DND-41 (cell line): ENCODE data around the gene ANKRD55.

Source experiments
- ATAC-seq: fragments of 200-7000 bp; cut with Tn5 transposase; 3 replicates; pipeline ENCODE4 v1.9.1; 2021; ENCODE audit warnings: low read depth; ENCODE audit not compliant: insufficient read depth
- DNase-seq: peaks from one replicate; pipeline ENCODE4 v3.0.0-alpha.2; 2020
- H2AFZ ChIP-seq: 2 replicates; pipeline ENCODE4 v1.6.0; 2012; ENCODE audit warnings: low read depth, low read length
- H3K27ac ChIP-seq: 2 replicates; pipeline ENCODE4 v1.5.1; 2012; ENCODE audit warnings: low read length, inconsistent platforms
- H3K27me3 ChIP-seq: fragments of 200-600 bp; sonication (generic); 2 replicates; pipeline ENCODE4 v1.6.0; 2012; ENCODE audit warnings: low read length, mild to moderate bottlenecking, inconsistent platforms; ENCODE audit not compliant: insufficient read depth, poor library complexity
- H3K36me3 ChIP-seq: 2 replicates; pipeline ENCODE4 v1.5.1; 2012; ENCODE audit warnings: low read length, inconsistent platforms; ENCODE audit not compliant: insufficient read depth
- H3K4me1 ChIP-seq: 2 replicates; pipeline ENCODE4 v1.5.1; 2012; ENCODE audit warnings: mild to moderate bottlenecking, low read length; ENCODE audit not compliant: insufficient read depth
- H3K4me2 ChIP-seq: 2 replicates; pipeline ENCODE4 v1.6.0; 2012; ENCODE audit warnings: mild to moderate bottlenecking, moderate library complexity, low read length, inconsistent platforms; ENCODE audit not compliant: insufficient read depth
- H3K4me3 ChIP-seq, 2 experiments: fragments of 200-600 bp in 1 of 2; shearing (Covaris generic) in 1 of 2; 2 replicates each; pipeline ENCODE4 v1.5.1; 2012 to 2016; ENCODE audit warnings: inconsistent platforms in 2 of 2, low read length in 2 of 2, mild to moderate bottlenecking in 2 of 2, low read depth in 1 of 2, moderate library complexity in 1 of 2
- H3K79me2 ChIP-seq: 2 replicates; pipeline ENCODE4 v1.6.0; 2012; ENCODE audit warnings: low read length, inconsistent platforms; ENCODE audit not compliant: insufficient read depth
- H3K9ac ChIP-seq: 2 replicates; pipeline ENCODE4 v1.6.0; 2012; ENCODE audit warnings: low read depth, mild to moderate bottlenecking, inconsistent platforms, low read length, moderate library complexity
- H3K9me3 ChIP-seq: 2 replicates; pipeline ENCODE4 v1.5.1; 2012; ENCODE audit warnings: low read length, moderate library complexity, mild to moderate bottlenecking, inconsistent platforms; ENCODE audit not compliant: insufficient read depth, severe bottlenecking
- H4K20me1 ChIP-seq: 2 replicates; pipeline ENCODE4 v1.6.0; 2012; ENCODE audit warnings: low read length; ENCODE audit not compliant: insufficient read depth
- CTCF ChIP-seq: IDR thresholded peaks from 2 replicates; pipeline ENCODE4 v1.5.1; 2012; ENCODE audit warnings: borderline replicate concordance, low read length, moderate library complexity, mild to moderate bottlenecking; ENCODE audit not compliant: poor library complexity, severe bottlenecking; ENCODE audit errors: extremely low read depth
- EZH2 ChIP-seq: IDR thresholded peaks from 3 replicates; pipeline ENCODE4 v1.6.1; 2012; ENCODE audit warnings: borderline replicate concordance, low read depth, mild to moderate bottlenecking, moderate library complexity, low read length, inconsistent platforms; ENCODE audit not compliant: severe bottlenecking

The ANKRD55 gene

GRCh38 chr5:56233230-56233629, at the start of gene ANKRD55:
ANKRD55 (minus strand) TSS chr5:56233330; CDS start chr5:56232913, 417 bp downstream.
- no peaks in the 10 kb centered on the region for H3K36me3 ChIP-seq
- H4K20me1 ChIP-seq, result no peaks in the 10 kb centered on the region
- no peaks in the 10 kb centered on the region for H3K4me1 ChIP-seq
- H2AFZ ChIP-seq, result no peak within 1 kb of the TSS
- H3K4me2 ChIP-seq, result no peak within 1 kb of the TSS
- no peaks in the 10 kb centered on the region for H3K79me2 ChIP-seq
- ATAC-seq (no peak), DNase-seq (no peak)
- no peak within 1 kb of the TSS for H3K9ac ChIP-seq
- peaks cover 9% of the 10 kb centered on the region for H3K27me3 ChIP-seq
- TF ChIP-seq CTCF (no peak), EZH2 (no peak)
- no peak within 1 kb of the TSS for H3K4me3 ChIP-seq
- no peaks in the 10 kb centered on the region for H3K9me3 ChIP-seq
- no peak within 1 kb of the TSS for H3K27ac ChIP-seq

- Histone ChIP-seq H3K27ac (no peak overlapping the region), H3K9me3 (no peaks in the 10 kb centered on the region), H2AFZ (no peak overlapping the region)
These were observed 49.1 kb upstream of the ANKRD55 start for GRCh38 chr5:56282216-56282615.

GRCh38 chr5:56281489-56282165, 48.5 kb upstream of the ANKRD55 start:
- TF ChIP-seq CTCF (no peak), EZH2 (no peak)
- H3K36me3 ChIP-seq, result no peaks in the 10 kb centered on the region

More at GRCh38 chr5:56282216-56282615, 49.1 kb upstream of the ANKRD55 start:
- ATAC-seq, result no peak
- H3K4me2 ChIP-seq, result no peak overlapping the region
- no peaks in the 10 kb centered on the region for H3K4me1 ChIP-seq
- H3K9ac ChIP-seq, result no peak overlapping the region
- no peak for DNase-seq
- no peak for TF ChIP-seq CTCF
- no peak for TF ChIP-seq EZH2
- H4K20me1 ChIP-seq, result no peaks in the 10 kb centered on the region
- H3K4me3 ChIP-seq, result no peak overlapping the region
- H3K27me3 ChIP-seq, result no peaks in the 10 kb centered on the region
- H3K79me2 ChIP-seq, result no peaks in the 10 kb centered on the region
- H3K36me3 ChIP-seq, result no peaks in the 10 kb centered on the region

More at GRCh38 chr5:56281489-56282165, 48.5 kb upstream of the ANKRD55 start:
- no peak overlapping the region for H3K4me2 ChIP-seq
- H2AFZ ChIP-seq, result no peak overlapping the region
- no peaks in the 10 kb centered on the region for H3K79me2 ChIP-seq
- no peak overlapping the region for H3K4me3 ChIP-seq
- H3K27ac ChIP-seq, result no peak overlapping the region
- H3K27me3 ChIP-seq, result no peaks in the 10 kb centered on the region
- H3K4me1 ChIP-seq, result no peaks in the 10 kb centered on the region
- H3K9me3 ChIP-seq, result no peaks in the 10 kb centered on the region
- no peak overlapping the region for H3K9ac ChIP-seq
- ATAC-seq (no peak), DNase-seq (no peak)
- no peaks in the 10 kb centered on the region for H4K20me1 ChIP-seq
